H1 (cell line): ENCODE data around the gene SSU72. TPM values are rescaled to one million over a fixed set of nuclear protein-coding genes. Genes with fewer than 3 reads are reported as not detected.

Experiments
- CTCF ChIA-PET: fragments of 300-600 bp; sonication (Branson Sonifier 250); formaldehyde crosslinking; loops from one replicate; lab custom pipeline; 2021; ENCODE audit not compliant: partially characterized antibody; lab: Charles Lee
- POLR2A ChIA-PET: fragments of 300-600 bp; sonication (Branson Sonifier 250); formaldehyde crosslinking; loops from one replicate; lab custom pipeline; 2021; ENCODE audit warnings: inconsistent platforms; ENCODE audit not compliant: partially characterized antibody; lab: Charles Lee
- DNase-seq, 2 experiments: peaks; one replicate each; pipeline versions ENCODE4 v3.0.0 to v3.0.0-alpha.2; 2010 to 2022; ENCODE audit warnings: low spot score in 2 of 2, low read depth in 1 of 2, mixed read lengths in 1 of 2
- FAIRE-seq: peaks from 2 replicates; lab custom pipeline; 2011; peaks lifted over from hg19 to GRCh38; lab: Jason Lieb, UNC
- H2AFZ ChIP-seq: 2 replicates; pipeline ENCODE4 v1.8.1; 2012; ENCODE audit warnings: low read length, inconsistent platforms
- H2AK5ac ChIP-seq: 2 replicates; pipeline ENCODE4 v1.6.1; 2013; ENCODE audit warnings: low read depth, low read length
- H2BK120ac ChIP-seq: replicated peaks from 2 replicates; pipeline ENCODE3; 2013; ENCODE audit warnings: low read depth, low read length, inconsistent platforms
- H2BK12ac ChIP-seq: 2 replicates; pipeline ENCODE4 v1.6.1; 2013; ENCODE audit warnings: low read depth, low read length
- H2BK15ac ChIP-seq: 2 replicates; pipeline ENCODE4 v1.6.1; 2013; ENCODE audit warnings: low read length
- H2BK20ac ChIP-seq: 2 replicates; pipeline ENCODE4 v1.6.1; 2013; ENCODE audit warnings: low read length
- H2BK5ac ChIP-seq: 2 replicates; pipeline ENCODE4 v1.6.1; 2013; ENCODE audit warnings: low read depth, low read length
- H3K14ac ChIP-seq: 2 replicates; pipeline ENCODE4 v1.6.1; 2013; ENCODE audit warnings: inconsistent platforms; ENCODE audit not compliant: insufficient read length
- H3K18ac ChIP-seq: 2 replicates; pipeline ENCODE4 v1.6.1; 2013; ENCODE audit warnings: low read length; ENCODE audit errors: extremely low read depth
- H3K23ac ChIP-seq: 2 replicates; pipeline ENCODE4 v1.6.1; 2013; ENCODE audit warnings: inconsistent platforms; ENCODE audit not compliant: insufficient read length
- H3K23me2 ChIP-seq: 2 replicates; pipeline ENCODE4 v1.6.1; 2013; ENCODE audit warnings: low read depth, low read length
- H3K27ac ChIP-seq: 2 replicates; pipeline ENCODE4 v1.6.1; 2011; ENCODE audit warnings: low read depth, low read length, inconsistent platforms
- H3K27me3 ChIP-seq, 4 experiments: replicated peaks in 1 of 4; 1 replicate in 1 of 4; 2 replicates in 3 of 4; pipeline versions ENCODE4 v1.6.1 to v1.8.1; 2011 to 2013; ENCODE audit warnings: low read length in 3 of 4, mild to moderate bottlenecking in 3 of 4, inconsistent platforms in 2 of 4, mixed read lengths in 2 of 4, moderate library complexity in 1 of 4; ENCODE audit not compliant: control insufficient read depth in 3 of 4, insufficient read depth in 3 of 4; ENCODE audit errors: extremely low read depth in 1 of 4
- H3K36me3 ChIP-seq, 4 experiments: 2 replicates each; pipeline versions ENCODE4 v1.6.1 to v1.8.1; 2011 to 2013; ENCODE audit warnings: mild to moderate bottlenecking in 4 of 4, low read length in 3 of 4, moderate library complexity in 2 of 4, control low read depth in 1 of 4, inconsistent platforms in 1 of 4; ENCODE audit not compliant: insufficient read depth in 4 of 4, control insufficient read depth in 2 of 4
- H3K4ac ChIP-seq: replicated peaks from 2 replicates; pipeline ENCODE3; 2013; ENCODE audit warnings: low read length, low read depth, mixed read lengths, inconsistent platforms; ENCODE audit not compliant: insufficient read length
- H3K4me1 ChIP-seq, 4 experiments: replicated peaks in 1 of 4; 1 replicate in 1 of 4; 2 replicates in 3 of 4; pipeline versions ENCODE4 v1.6.1 to v1.8.1; 2011 to 2013; ENCODE audit warnings: low read length in 3 of 4, inconsistent platforms in 2 of 4, mixed read lengths in 1 of 4; ENCODE audit not compliant: insufficient read depth in 4 of 4, control insufficient read depth in 3 of 4
- H3K4me2 ChIP-seq, 2 experiments: 2 replicates each; pipeline versions ENCODE4 v1.6.1 to v1.8.1; 2011 to 2013; ENCODE audit warnings: low read depth in 2 of 2, low read length in 2 of 2, control low read depth in 1 of 2, inconsistent platforms in 1 of 2, mild to moderate bottlenecking in 1 of 2; ENCODE audit not compliant: insufficient read depth in 1 of 2
- H3K4me3 ChIP-seq, 4 experiments: fragments of 200-600, 300-600 bp in 1 of 4; sonication (generic), shearing (Covaris generic), sonication (Bioruptor Twin) in 1 of 4; 2 replicates each; pipeline versions ENCODE4 v1.5.1 to v1.8.1; 2011 to 2016; ENCODE audit warnings: low read length in 4 of 4, low read depth in 3 of 4, control low read depth in 2 of 4, inconsistent platforms in 2 of 4, mild to moderate bottlenecking in 2 of 4, mixed read lengths in 1 of 4, moderate library complexity in 1 of 4; ENCODE audit not compliant: insufficient read depth in 2 of 4; ENCODE audit errors: extremely low read depth in 1 of 4
- H3K56ac ChIP-seq: replicated peaks from 2 replicates; pipeline ENCODE3; 2013; ENCODE audit warnings: low read depth, mild to moderate bottlenecking, mixed read lengths, low read length, inconsistent platforms; ENCODE audit not compliant: insufficient read length
- H3K79me1 ChIP-seq: 2 replicates; pipeline ENCODE4 v1.6.1; 2013; ENCODE audit warnings: low read depth, low read length, control low read depth
- H3K79me2 ChIP-seq, 2 experiments: 2 replicates each; pipeline versions ENCODE4 v1.6.1 to v1.8.1; 2012 to 2013; ENCODE audit warnings: low read length in 2 of 2, mild to moderate bottlenecking in 2 of 2, inconsistent platforms in 1 of 2; ENCODE audit not compliant: insufficient read depth in 2 of 2, control insufficient read depth in 1 of 2
- H3K9ac ChIP-seq, 4 experiments: replicated peaks in 1 of 4; 1 replicate in 1 of 4; 2 replicates in 3 of 4; pipeline versions ENCODE4 v1.6.1 to v1.8.1; 2011 to 2013; ENCODE audit warnings: low read depth in 3 of 4, low read length in 3 of 4, control low read depth in 2 of 4, mild to moderate bottlenecking in 2 of 4, moderate library complexity in 2 of 4, inconsistent platforms in 1 of 4; ENCODE audit errors: extremely low read depth in 1 of 4
- H3K9me3 ChIP-seq, 2 experiments: 2 replicates each; pipeline versions ENCODE4 v1.6.1 to v1.8.1; 2012 to 2013; ENCODE audit warnings: mild to moderate bottlenecking in 2 of 2, moderate library complexity in 2 of 2, control low read depth in 1 of 2, inconsistent platforms in 1 of 2, low read depth in 1 of 2, low read length in 1 of 2, mixed read lengths in 1 of 2; ENCODE audit not compliant: insufficient read depth in 2 of 2
- H4K20me1 ChIP-seq, 2 experiments: replicated peaks in 1 of 2; 2 replicates each; pipeline versions ENCODE3 to v1.8.1; 2011 to 2013; ENCODE audit warnings: inconsistent platforms in 2 of 2, low read length in 2 of 2, mild to moderate bottlenecking in 1 of 2; ENCODE audit not compliant: insufficient read depth in 2 of 2, control insufficient read depth in 1 of 2
- H4K5ac ChIP-seq: 2 replicates; pipeline ENCODE4 v1.6.1; 2013; ENCODE audit warnings: low read length, low read depth, mixed read lengths, inconsistent platforms; ENCODE audit not compliant: insufficient read length
- H4K8ac ChIP-seq: 2 replicates; pipeline ENCODE4 v1.8.0; 2013; ENCODE audit warnings: mild to moderate bottlenecking, moderate library complexity, low read length, inconsistent platforms; ENCODE audit not compliant: insufficient read depth; ENCODE audit errors: extremely low read depth
- H4K91ac ChIP-seq: replicated peaks from 2 replicates; pipeline ENCODE3; 2013; ENCODE audit warnings: low read length, mixed read lengths, inconsistent platforms; ENCODE audit not compliant: insufficient read length
- ATF3 ChIP-seq: IDR thresholded peaks from 2 replicates; pipeline ENCODE4 v1.6.1; 2011; ENCODE audit warnings: low read depth, mild to moderate bottlenecking, low read length; ENCODE audit not compliant: insufficient read depth
- CTBP2 ChIP-seq: IDR thresholded peaks from 2 replicates; pipeline ENCODE4 v1.7.0; 2011; ENCODE audit warnings: borderline replicate concordance, mild to moderate bottlenecking, moderate library complexity, mixed read lengths, low read length; ENCODE audit not compliant: insufficient read depth, insufficient read length
- HDAC2 ChIP-seq, 2 experiments: fragments of 300-600 bp in 1 of 2; sonication (generic) in 1 of 2; IDR thresholded peaks; 2 replicates each; pipeline ENCODE4 v1.6.1; 2011 to 2012; ENCODE audit warnings: low read depth in 2 of 2, low read length in 2 of 2, mild to moderate bottlenecking in 2 of 2, moderate library complexity in 2 of 2, borderline replicate concordance in 1 of 2, inconsistent platforms in 1 of 2
- JUN ChIP-seq: IDR thresholded peaks from 2 replicates; pipeline ENCODE4 v1.6.1; 2011; ENCODE audit warnings: low read depth, mild to moderate bottlenecking, improper control_type of control experiment, low read length
- POU5F1 ChIP-seq: IDR thresholded peaks from 2 replicates; pipeline ENCODE4 v1.6.1; 2011; ENCODE audit warnings: low read depth, mild to moderate bottlenecking, low read length, moderate library complexity
- RBBP5 ChIP-seq: IDR thresholded peaks from 2 replicates; pipeline ENCODE4 v1.7.1; 2012; ENCODE audit warnings: low read depth, mild to moderate bottlenecking, inconsistent platforms, low read length, moderate library complexity, borderline replicate concordance
- ZNF274 ChIP-seq: IDR thresholded peaks from 2 replicates; pipeline ENCODE4 v1.7.0; 2012; ENCODE audit warnings: low read length, borderline replicate concordance; ENCODE audit errors: extremely low read depth
- WGBS, 2 experiments: shearing (Covaris generic) in 1 of 2; methylation state at CpG; one replicate each; pipeline versions ENCODE4 v1.1.6 to v1.1.7; 2013 to 2015; ENCODE audit warnings: low lambda C conversion rate in 2 of 2, mixed read lengths in 2 of 2, inconsistent platforms in 1 of 2, low coverage in 1 of 2, missing lambda C conversion rate in 1 of 2; ENCODE audit not compliant: insufficient replicate concordance in 2 of 2, insufficient coverage in 1 of 2, insufficient read length in 1 of 2; ENCODE audit errors: extremely low coverage in 1 of 2, missing lambda C conversion rate in 1 of 2; 5-methylcytosine and 5-hydroxymethylcytosine counted together
- polyA plus RNA-seq, 7 experiments: library from polyadenylated mRNA; depleted of rRNA in 3 of 7; stranded (reverse) in 5 of 7; unstranded in 2 of 7; fragments of >200 nt in 5 of 7; fragments of 200-250 nt in 2 of 7; gene quantifications; 1 replicate in 5 of 7; 2 replicates in 1 of 7; 4 replicates in 1 of 7; pipeline versions ENCODE4 v1.2.1 to v1.2.3, GENCODE V29; 2011 to 2013; ENCODE audit warnings: missing spikeins in 2 of 7, mixed read lengths in 2 of 7
- total RNA-seq: library from RNA; stranded (reverse); fragmentation: NEBNext Ultra II Directional; extraction: Animal tissue kit (Norgen Biotek cat#: 25700); gene quantifications from 2 replicates; pipeline ENCODE4 v1.2.1, GENCODE V29; 2021
- TF ChIP-seq, protein P1 (sequence below), 3 experiments: IDR thresholded peaks; 1 replicate in 2 of 3; 2 replicates in 1 of 3; pipeline versions ENCODE4 v1.5.1 to v1.6.1; 2011; ENCODE audit warnings: low read length in 3 of 3, mild to moderate bottlenecking in 3 of 3, inconsistent platforms in 2 of 3, low read depth in 1 of 3, moderate library complexity in 1 of 3; ENCODE audit not compliant: insufficient read depth in 1 of 3; ENCODE audit errors: control extremely low read depth in 1 of 3

The SSU72 gene
- total and polyA plus RNA-seq, 2 of the 8 experiments (the other 6 are each of a cell fraction or from before 2014, with no cell fraction given): 110 to 165 TPM

DNA sequence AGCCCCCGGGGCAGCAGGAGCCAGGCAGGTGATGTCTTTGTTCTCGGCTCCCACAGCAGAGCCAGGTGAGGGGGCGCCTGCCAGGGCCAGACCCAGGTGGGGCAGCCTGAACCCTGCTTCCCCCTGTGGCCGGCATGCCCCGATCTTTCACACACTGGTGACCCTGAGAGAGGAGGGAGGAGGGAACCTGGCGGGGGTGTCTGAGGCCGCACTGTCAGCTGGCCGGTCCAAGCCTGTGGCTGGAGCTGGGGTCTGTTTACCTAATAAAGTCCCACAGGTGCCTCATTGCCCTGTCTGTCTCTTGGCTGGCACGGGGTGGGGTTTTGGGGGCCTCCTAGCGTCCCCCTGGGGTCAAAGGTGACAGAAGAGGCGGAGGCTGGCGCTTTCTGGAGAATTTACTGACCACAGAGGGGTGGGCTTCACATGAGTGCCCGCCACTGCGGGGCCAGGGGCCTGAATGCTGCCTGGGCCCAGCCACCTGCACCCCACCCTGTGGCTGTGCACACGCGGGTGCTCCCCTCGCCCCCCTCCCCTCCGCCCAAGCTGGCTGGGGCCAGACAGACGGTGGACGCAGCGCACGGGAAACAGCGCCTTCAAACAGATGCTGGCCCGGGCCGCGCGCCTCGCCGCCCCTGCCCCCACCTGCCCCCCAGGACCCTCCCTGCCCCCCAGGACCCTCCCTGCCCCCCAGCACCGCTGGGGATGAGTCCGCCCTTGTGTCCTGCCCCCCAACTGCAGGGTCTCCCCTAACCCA, 40.1 kb downstream of the SSU72 start:
- Histone ChIP-seq H3K9ac (no peak overlapping the region), H2AK5ac (no peak overlapping the region), H2BK12ac (no peak overlapping the region), H2BK15ac (no peak overlapping the region), H2BK20ac (no peak overlapping the region), H4K91ac (no peak overlapping the region), H3K4me3 (no peak overlapping the region), H2BK120ac (no peak overlapping the region), H3K4me2 (no peak overlapping the region), H4K20me1 (peaks cover 3 to 13% of the 10 kb centered on the region in 2 experiments), H3K27ac (no peak overlapping the region), H2BK5ac (no peak overlapping the region), H3K23me2 (peaks cover 5% of the 10 kb centered on the region; the same call in 1 of the 2 replicates), H3K36me3 (peaks cover 2 to 9% (median 6%) of the 10 kb centered on the region in 4 experiments; a peak in 4 of 8 replicates), H3K56ac (no peak overlapping the region), H2AFZ (no peak overlapping the region), H3K4me1 (peaks cover 0 to 9% (median 0%) of the 10 kb centered on the region in 4 experiments; a peak in 2 of 7 replicates), H4K8ac (no peak overlapping the region), H3K4ac (no peak overlapping the region), H4K5ac (no peak overlapping the region), H3K79me1 (peaks cover 7% of the 10 kb centered on the region), H3K79me2 (peaks cover 0 to 5% of the 10 kb centered on the region in 2 experiments; a peak in 1 of 4 replicates), H3K18ac (no peak overlapping the region), H3K9me3 (peaks cover 2% of the 10 kb centered on the region in 2 experiments; a peak in 1 of 4 replicates), H3K23ac (no peak overlapping the region), H3K27me3 (no peaks in the 10 kb centered on the region), H3K14ac (no peak overlapping the region)
- ChIA-PET CTCF (no interaction called here), POLR2A (no interaction called here)
- WGBS, 2 experiments: 94% methylated on average over 13 of the region's 31 CpGs; no CpG with 5 or more reads in 1 of the 2 experiments
- no peak for DNase-seq
- FAIRE-seq: no peak
- TF ChIP-seq JUN (no peak), RBBP5 (no peak), CTBP2 (no peak), POU5F1 (no peak), ATF3 (no peak), HDAC2 (IDR thresholded peaks at IDR 0.05; ENCODE audit: borderline replicate concordance in 1 of 2, low read depth in 2 of 2, low read length in 2 of 2) (no peak), ZNF274 (no peak)
- TF ChIP-seq, protein P1, sequence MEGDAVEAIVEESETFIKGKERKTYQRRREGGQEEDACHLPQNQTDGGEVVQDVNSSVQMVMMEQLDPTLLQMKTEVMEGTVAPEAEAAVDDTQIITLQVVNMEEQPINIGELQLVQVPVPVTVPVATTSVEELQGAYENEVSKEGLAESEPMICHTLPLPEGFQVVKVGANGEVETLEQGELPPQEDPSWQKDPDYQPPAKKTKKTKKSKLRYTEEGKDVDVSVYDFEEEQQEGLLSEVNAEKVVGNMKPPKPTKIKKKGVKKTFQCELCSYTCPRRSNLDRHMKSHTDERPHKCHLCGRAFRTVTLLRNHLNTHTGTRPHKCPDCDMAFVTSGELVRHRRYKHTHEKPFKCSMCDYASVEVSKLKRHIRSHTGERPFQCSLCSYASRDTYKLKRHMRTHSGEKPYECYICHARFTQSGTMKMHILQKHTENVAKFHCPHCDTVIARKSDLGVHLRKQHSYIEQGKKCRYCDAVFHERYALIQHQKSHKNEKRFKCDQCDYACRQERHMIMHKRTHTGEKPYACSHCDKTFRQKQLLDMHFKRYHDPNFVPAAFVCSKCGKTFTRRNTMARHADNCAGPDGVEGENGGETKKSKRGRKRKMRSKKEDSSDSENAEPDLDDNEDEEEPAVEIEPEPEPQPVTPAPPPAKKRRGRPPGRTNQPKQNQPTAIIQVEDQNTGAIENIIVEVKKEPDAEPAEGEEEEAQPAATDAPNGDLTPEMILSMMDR (IDR thresholded peaks at IDR 0.05; ENCODE audit: control extremely low read depth in 1 of 3, insufficient read depth in 1 of 3, low read depth in 1 of 3, low read length in 3 of 3): no peak
